ENCODE measurements around the gene NLGN3.

DNA sequence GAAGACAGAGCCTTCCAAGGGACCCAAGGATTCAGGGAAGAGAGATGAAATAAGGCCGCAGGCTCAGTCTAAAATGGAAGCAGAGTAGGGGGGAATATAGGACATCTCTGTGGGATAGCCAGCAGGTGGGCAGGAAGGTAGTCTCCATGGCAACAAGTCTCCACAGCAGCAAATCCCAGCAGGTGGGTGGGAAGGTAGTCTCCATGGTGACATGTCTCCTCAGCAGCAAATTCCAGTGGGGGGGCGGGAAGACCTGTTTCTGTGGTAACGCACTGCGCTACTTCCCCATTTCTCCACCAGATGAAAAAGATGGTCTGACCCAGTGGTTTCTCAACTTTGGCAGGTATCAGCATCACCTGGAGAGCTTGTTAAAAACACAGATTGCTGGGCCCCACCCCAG is 18.3 kb downstream of the NLGN3 start:
- TF ChIP-seq, protein P1, sequence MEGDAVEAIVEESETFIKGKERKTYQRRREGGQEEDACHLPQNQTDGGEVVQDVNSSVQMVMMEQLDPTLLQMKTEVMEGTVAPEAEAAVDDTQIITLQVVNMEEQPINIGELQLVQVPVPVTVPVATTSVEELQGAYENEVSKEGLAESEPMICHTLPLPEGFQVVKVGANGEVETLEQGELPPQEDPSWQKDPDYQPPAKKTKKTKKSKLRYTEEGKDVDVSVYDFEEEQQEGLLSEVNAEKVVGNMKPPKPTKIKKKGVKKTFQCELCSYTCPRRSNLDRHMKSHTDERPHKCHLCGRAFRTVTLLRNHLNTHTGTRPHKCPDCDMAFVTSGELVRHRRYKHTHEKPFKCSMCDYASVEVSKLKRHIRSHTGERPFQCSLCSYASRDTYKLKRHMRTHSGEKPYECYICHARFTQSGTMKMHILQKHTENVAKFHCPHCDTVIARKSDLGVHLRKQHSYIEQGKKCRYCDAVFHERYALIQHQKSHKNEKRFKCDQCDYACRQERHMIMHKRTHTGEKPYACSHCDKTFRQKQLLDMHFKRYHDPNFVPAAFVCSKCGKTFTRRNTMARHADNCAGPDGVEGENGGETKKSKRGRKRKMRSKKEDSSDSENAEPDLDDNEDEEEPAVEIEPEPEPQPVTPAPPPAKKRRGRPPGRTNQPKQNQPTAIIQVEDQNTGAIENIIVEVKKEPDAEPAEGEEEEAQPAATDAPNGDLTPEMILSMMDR (IDR thresholded peaks at IDR 0.05): no peak
- TF ChIP-seq POLR2A (IDR thresholded peaks at IDR 0.05): no peak
- TF ChIP-seq POLR2AphosphoS5 (IDR thresholded peaks at IDR 0.05): no peak
- TF ChIP-seq EP300 (IDR thresholded peaks at IDR 0.05): no peak
